ENCODE results near the gene ZNF574.

DNA sequence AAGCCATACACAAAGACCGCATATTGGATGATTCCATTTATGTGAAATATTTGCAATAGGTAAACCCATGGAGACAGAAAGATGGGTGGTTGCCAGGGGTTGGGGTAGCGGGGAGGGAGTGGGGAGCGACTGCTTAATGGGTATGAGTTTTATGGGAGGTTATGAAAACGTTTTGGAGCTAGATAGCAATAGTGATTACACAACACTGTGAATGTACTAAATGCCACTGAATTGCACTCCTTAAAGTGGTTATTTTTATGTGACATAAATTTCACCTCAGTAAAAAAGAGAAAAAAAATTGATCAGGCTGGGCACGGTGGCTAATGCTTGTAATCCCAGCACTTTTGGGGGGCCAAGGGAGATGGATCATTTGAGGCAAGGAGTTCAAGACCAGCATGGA is 42.6 kb upstream of the ZNF574 start:
- TF ChIP-seq, protein P1, sequence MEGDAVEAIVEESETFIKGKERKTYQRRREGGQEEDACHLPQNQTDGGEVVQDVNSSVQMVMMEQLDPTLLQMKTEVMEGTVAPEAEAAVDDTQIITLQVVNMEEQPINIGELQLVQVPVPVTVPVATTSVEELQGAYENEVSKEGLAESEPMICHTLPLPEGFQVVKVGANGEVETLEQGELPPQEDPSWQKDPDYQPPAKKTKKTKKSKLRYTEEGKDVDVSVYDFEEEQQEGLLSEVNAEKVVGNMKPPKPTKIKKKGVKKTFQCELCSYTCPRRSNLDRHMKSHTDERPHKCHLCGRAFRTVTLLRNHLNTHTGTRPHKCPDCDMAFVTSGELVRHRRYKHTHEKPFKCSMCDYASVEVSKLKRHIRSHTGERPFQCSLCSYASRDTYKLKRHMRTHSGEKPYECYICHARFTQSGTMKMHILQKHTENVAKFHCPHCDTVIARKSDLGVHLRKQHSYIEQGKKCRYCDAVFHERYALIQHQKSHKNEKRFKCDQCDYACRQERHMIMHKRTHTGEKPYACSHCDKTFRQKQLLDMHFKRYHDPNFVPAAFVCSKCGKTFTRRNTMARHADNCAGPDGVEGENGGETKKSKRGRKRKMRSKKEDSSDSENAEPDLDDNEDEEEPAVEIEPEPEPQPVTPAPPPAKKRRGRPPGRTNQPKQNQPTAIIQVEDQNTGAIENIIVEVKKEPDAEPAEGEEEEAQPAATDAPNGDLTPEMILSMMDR (IDR thresholded peaks at IDR 0.05): no peak
- no peak for TF ChIP-seq POLR2A (IDR thresholded peaks at IDR 0.05)
